ENCODE data around the gene PDLIM5. TPM values are rescaled to one million over a fixed set of nuclear protein-coding genes. Genes with fewer than 3 reads are reported as not detected.

The PDLIM5 gene
- total RNA-seq, 2 donors from 2014 or later: 129 to 168 TPM

DNA sequence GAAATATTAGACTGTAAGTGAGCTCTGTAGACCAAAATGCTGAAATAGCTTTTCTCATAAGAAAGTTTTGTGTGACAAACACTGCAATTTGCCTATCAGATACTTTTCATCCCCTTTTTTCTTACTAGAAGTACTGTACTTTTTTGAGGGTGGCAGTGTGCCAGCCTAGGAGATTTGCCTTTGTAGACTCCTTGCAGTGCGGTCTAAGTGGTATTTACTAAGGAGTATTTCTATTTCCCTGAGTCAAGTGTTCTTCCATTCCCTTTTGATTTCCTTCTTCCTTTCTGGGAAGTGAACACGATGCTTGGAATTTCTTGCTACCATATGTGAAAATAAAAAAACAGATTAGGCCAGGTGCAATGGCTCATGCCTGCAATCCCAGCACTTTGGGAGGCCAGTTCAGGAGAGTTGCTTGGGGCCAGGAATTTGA lies 34.6 kb downstream of the PDLIM5 start:
- Histone ChIP-seq H3K27ac (no peak overlapping the region), H3K4me3 (no peak overlapping the region), H3K36me3 (no peaks in the 10 kb centered on the region), H3K9ac (ENCODE audit: low read depth in 2 of 2, low read length in 2 of 2) (no peak overlapping the region), H3K9me3 (no peaks in the 10 kb centered on the region), H3K27me3 (no peaks in the 10 kb centered on the region), H3K4me1 (no peaks in the 10 kb centered on the region)
- intact Hi-C loops (cut with DNase I): no loop called here
- no peak for DNase-seq
- TF ChIP-seq, protein P1, sequence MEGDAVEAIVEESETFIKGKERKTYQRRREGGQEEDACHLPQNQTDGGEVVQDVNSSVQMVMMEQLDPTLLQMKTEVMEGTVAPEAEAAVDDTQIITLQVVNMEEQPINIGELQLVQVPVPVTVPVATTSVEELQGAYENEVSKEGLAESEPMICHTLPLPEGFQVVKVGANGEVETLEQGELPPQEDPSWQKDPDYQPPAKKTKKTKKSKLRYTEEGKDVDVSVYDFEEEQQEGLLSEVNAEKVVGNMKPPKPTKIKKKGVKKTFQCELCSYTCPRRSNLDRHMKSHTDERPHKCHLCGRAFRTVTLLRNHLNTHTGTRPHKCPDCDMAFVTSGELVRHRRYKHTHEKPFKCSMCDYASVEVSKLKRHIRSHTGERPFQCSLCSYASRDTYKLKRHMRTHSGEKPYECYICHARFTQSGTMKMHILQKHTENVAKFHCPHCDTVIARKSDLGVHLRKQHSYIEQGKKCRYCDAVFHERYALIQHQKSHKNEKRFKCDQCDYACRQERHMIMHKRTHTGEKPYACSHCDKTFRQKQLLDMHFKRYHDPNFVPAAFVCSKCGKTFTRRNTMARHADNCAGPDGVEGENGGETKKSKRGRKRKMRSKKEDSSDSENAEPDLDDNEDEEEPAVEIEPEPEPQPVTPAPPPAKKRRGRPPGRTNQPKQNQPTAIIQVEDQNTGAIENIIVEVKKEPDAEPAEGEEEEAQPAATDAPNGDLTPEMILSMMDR (IDR thresholded peaks at IDR 0.05): no peak

DNA sequence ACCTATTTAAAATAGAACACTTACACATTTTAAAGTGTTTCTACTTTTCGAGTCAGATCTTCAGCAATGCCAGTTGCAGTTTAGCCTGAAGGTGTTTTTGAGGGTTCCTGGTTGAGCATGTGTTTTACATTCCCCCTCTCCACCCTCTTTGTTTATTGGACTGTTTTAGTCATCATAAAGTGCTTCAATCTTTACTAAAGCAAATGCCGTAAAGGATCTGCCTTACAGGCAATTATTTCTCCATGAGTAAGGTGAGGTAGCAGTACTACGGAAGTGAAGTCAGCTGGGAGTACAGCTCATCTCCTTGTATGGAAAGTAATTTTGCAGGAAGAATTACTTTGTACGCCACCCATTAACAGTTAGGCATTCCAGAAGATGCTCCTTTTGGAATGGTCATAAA lies 36.9 kb downstream of the PDLIM5 start:
- Histone ChIP-seq H3K4me3 (no peak overlapping the region), H3K4me1 (no peaks in the 10 kb centered on the region), H3K36me3 (no peaks in the 10 kb centered on the region), H3K9me3 (no peaks in the 10 kb centered on the region), H3K27ac (peak overlapping the region; percentile 5), H3K9ac (ENCODE audit: low read depth in 2 of 2, low read length in 2 of 2) (no peak overlapping the region), H3K27me3 (no peaks in the 10 kb centered on the region)
- TF ChIP-seq, protein P1 (IDR thresholded peaks at IDR 0.05): no peak
- intact Hi-C loops (cut with DNase I): no loop called here
- DNase-seq: no peak

DNA sequence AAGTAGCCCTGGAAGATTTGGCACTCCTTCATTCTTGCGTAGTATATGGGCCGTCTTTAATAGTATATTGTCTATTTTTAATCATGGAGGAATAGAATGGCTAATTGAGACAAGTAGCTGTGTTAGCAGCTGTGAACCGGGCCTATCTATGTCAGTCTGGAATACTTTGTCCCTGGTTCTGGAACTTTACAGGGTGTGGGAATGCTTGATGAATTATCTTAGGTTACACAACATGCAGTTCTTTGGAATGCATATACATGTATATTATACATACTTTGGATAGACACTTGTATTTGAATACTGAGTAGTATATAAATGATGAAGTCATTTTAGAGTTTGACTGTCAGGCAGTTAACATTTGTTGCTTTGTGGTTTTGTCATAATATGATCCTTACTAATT lies 37.4 kb downstream of the PDLIM5 start:
- intact Hi-C loops (cut with DNase I): no loop called here

DNA sequence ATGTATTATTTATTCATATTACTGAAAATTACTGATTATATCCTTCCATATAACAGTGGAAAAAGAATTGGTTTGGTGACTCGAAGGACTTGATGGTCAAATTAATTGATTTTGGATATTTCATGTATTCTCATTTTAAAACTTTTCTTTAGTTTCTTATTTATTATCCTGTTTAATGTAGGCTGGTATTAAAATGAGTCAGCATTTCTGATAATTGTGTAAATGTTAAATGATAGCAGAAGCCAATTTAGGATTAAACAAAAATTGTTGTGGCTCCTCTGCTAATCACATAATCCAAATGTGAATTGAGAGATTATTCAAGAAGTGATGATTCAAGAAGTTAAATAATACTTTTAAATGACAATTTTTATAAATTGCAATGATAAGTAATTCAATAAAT lies 38.7 kb downstream of the PDLIM5 start:
- Histone ChIP-seq H3K9ac (ENCODE audit: low read depth in 2 of 2, low read length in 2 of 2) (no peak overlapping the region), H3K4me3 (no peak overlapping the region), H3K27me3 (no peaks in the 10 kb centered on the region), H3K9me3 (no peaks in the 10 kb centered on the region), H3K4me1 (no peaks in the 10 kb centered on the region), H3K36me3 (no peaks in the 10 kb centered on the region), H3K27ac (no peak overlapping the region)
- TF ChIP-seq, protein P1 (IDR thresholded peaks at IDR 0.05): no peak
- intact Hi-C loops (cut with DNase I): no loop called here
- DNase-seq: no peak

More for the DNA sequence above, 37.4 kb downstream of the PDLIM5 start:
- Histone ChIP-seq H3K9me3 (no peaks in the 10 kb centered on the region), H3K36me3 (no peaks in the 10 kb centered on the region), H3K4me3 (no peak overlapping the region), H3K9ac (ENCODE audit: low read depth in 2 of 2, low read length in 2 of 2) (no peak overlapping the region), H3K27ac (peak overlapping the region; percentile 5), H3K27me3 (no peaks in the 10 kb centered on the region), H3K4me1 (no peaks in the 10 kb centered on the region)
- TF ChIP-seq, protein P1 (IDR thresholded peaks at IDR 0.05): no peak
- DNase-seq: no peak

DNA sequence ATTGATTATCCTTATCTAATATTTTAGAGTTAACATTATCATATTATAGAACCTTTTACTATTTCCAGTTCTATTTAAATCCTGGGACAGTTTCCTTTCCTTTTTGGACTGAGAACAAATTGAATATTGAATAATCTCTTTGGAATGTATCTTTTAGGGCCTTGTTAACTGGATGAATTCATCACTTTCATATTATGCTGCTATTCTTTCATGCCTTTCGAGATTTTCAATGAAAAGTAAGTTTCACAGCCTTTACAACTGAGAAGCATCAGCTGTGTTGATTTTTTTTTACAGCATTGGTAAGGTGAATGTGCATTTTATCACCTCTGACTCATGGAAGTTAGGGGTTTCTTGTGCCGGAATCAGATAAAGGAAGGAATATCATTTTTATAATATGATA lies 39.6 kb downstream of the PDLIM5 start:
- intact Hi-C loops (cut with DNase I): no loop called here
- no peak for DNase-seq
- no peaks in the 10 kb centered on the region for H3K4me1 ChIP-seq
- TF ChIP-seq, protein P1 (IDR thresholded peaks at IDR 0.05): no peak
- H3K9me3 ChIP-seq: no peaks in the 10 kb centered on the region
- no peaks in the 10 kb centered on the region for H3K36me3 ChIP-seq
- H3K4me3 ChIP-seq: no peak overlapping the region
- no peak overlapping the region for H3K27ac ChIP-seq
- no peak overlapping the region for H3K9ac ChIP-seq (ENCODE audit: low read depth in 2 of 2, low read length in 2 of 2)
- H3K27me3 ChIP-seq: no peaks in the 10 kb centered on the region

DNA sequence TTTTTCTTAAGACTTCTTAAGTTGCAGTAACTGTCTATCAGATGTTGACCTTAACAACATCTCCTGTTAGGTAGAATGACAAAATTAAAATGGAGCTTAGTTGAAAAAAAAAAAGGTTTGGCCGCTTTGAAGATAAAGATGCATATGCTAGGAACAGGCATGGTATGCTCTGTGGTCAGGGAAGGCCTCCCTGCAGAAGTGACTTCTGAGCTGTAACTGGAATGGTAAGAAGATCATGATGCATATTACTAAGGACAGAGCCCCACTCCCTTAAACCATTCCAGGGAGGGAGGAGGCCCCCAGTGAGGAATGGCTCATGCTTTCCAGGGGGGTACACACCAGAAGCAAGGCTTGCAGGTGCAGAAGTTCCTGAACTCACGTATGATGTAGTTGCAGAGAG lies 43.7 kb downstream of the PDLIM5 start:
- Histone ChIP-seq H3K27me3 (no peaks in the 10 kb centered on the region), H3K9ac (ENCODE audit: low read depth in 2 of 2, low read length in 2 of 2) (no peak overlapping the region), H3K9me3 (no peaks in the 10 kb centered on the region), H3K36me3 (no peaks in the 10 kb centered on the region), H3K4me3 (no peak overlapping the region), H3K27ac (no peak overlapping the region), H3K4me1 (no peaks in the 10 kb centered on the region)
- TF ChIP-seq, protein P1 (IDR thresholded peaks at IDR 0.05): no peak
- no peak for DNase-seq
- intact Hi-C loops (cut with DNase I): no loop called here

Data from colonic mucosa (tissue), 4 donors.